ENCODE measurements around the gene PNMA6E. TPM values are rescaled to one million over a fixed set of nuclear protein-coding genes. Genes with fewer than 3 reads are reported as not detected.

PNMA6E gene
- total and polyA plus RNA-seq, 9 of the 15 experiments (the other 6 are each of a cell fraction or from before 2014, with no cell fraction given), result 0.03 TPM; not detected in 8

- TF ChIP-seq MGA (IDR thresholded peaks at IDR 0.05) (no peak), NCOA4 (IDR thresholded peaks at IDR 0.05; ENCODE audit: partially characterized antibody) (no peak), TBL1XR1 (IDR thresholded peaks at IDR 0.05; ENCODE audit: low read length in 2 of 2) (no peak), NRF1 (conservative IDR thresholded peaks at IDR 0.05 in 1 of 2, IDR thresholded peaks at IDR 0.05 in 1 of 2) (no peak), KLF16 (IDR thresholded peaks at IDR 0.05) (no peak), SMAD3 (CRISPR knock-in tag; conservative IDR thresholded peaks at IDR 0.05) (no peak)
- TF ChIP-seq, protein P1, sequence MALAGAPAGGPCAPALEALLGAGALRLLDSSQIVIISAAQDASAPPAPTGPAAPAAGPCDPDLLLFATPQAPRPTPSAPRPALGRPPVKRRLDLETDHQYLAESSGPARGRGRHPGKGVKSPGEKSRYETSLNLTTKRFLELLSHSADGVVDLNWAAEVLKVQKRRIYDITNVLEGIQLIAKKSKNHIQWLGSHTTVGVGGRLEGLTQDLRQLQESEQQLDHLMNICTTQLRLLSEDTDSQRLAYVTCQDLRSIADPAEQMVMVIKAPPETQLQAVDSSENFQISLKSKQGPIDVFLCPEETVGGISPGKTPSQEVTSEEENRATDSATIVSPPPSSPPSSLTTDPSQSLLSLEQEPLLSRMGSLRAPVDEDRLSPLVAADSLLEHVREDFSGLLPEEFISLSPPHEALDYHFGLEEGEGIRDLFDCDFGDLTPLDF (CRISPR knock-in tag; IDR thresholded peaks at IDR 0.05), result no peak
Measured at GRCh38 chrX:153426204-153426603, 25.1 kb upstream of the PNMA6E start (continued).

All from K562 (cell line).